C4-2B (cell line): ENCODE measurements around the gene MIPOL1.

ENCODE experiments used
- ZFX ChIP-seq: fragments of 450-650 bp; IDR thresholded peaks from 2 replicates; pipeline ENCODE4 v1.6.1; 2017
- TF ChIP-seq, protein P1 (sequence below): fragments of 450-650 bp; conservative IDR thresholded peaks from 2 replicates; pipeline ENCODE4 v1.5.1; 2017; ENCODE audit warnings: mild to moderate bottlenecking

GRCh38 chr14:37325332-37325731 lies 127.6 kb downstream of the MIPOL1 start:
- TF ChIP-seq, protein P1, sequence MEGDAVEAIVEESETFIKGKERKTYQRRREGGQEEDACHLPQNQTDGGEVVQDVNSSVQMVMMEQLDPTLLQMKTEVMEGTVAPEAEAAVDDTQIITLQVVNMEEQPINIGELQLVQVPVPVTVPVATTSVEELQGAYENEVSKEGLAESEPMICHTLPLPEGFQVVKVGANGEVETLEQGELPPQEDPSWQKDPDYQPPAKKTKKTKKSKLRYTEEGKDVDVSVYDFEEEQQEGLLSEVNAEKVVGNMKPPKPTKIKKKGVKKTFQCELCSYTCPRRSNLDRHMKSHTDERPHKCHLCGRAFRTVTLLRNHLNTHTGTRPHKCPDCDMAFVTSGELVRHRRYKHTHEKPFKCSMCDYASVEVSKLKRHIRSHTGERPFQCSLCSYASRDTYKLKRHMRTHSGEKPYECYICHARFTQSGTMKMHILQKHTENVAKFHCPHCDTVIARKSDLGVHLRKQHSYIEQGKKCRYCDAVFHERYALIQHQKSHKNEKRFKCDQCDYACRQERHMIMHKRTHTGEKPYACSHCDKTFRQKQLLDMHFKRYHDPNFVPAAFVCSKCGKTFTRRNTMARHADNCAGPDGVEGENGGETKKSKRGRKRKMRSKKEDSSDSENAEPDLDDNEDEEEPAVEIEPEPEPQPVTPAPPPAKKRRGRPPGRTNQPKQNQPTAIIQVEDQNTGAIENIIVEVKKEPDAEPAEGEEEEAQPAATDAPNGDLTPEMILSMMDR, result no peak
- no peak for TF ChIP-seq ZFX
